Parathyroid adenoma (tissue), 2 donors: Measurements from ENCODE around the gene RNF141.

Experiments used
- H2AFZ ChIP-seq: fragments of 300-600 bp; sonication (generic); one replicate; pipeline ENCODE4 v1.7.0; 2017; ENCODE audit warnings: antibody characterized with exemption, mild to moderate bottlenecking
- H3K27ac ChIP-seq: fragments of 300-600 bp; sonication (generic); one replicate; pipeline ENCODE4 v1.7.0; 2017
- H3K27me3 ChIP-seq: fragments of 300-600 bp; sonication (generic); one replicate; pipeline ENCODE4 v1.7.0; 2017; ENCODE audit warnings: low read length; ENCODE audit not compliant: control insufficient read depth, insufficient read depth
- H3K36me3 ChIP-seq: fragments of 300-600 bp; sonication (generic); one replicate; pipeline ENCODE4 v1.7.0; 2017; ENCODE audit warnings: low read length; ENCODE audit not compliant: control insufficient read depth, insufficient read depth
- H3K4me1 ChIP-seq: fragments of 300-600 bp; sonication (generic); one replicate; pipeline ENCODE4 v1.7.0; 2017; ENCODE audit warnings: control low read depth
- H3K4me2 ChIP-seq: fragments of 300-600 bp; sonication (generic); one replicate; pipeline ENCODE4 v1.7.0; 2017; ENCODE audit warnings: low read length
- H3K4me3 ChIP-seq: fragments of 300-600 bp; sonication (generic); one replicate; pipeline ENCODE4 v1.7.0; 2017; ENCODE audit warnings: low read depth, low read length
- H3K79me2 ChIP-seq: fragments of 300-600 bp; sonication (generic); one replicate; pipeline ENCODE4 v1.7.0; 2017; ENCODE audit warnings: control low read depth
- H3K9ac ChIP-seq: fragments of 300-600 bp; sonication (generic); one replicate; pipeline ENCODE4 v1.7.0; 2017; ENCODE audit warnings: mild to moderate bottlenecking
- H3K9me3 ChIP-seq: fragments of 300-600 bp; sonication (generic); one replicate; pipeline ENCODE4 v1.7.0; 2017; ENCODE audit warnings: low read length; ENCODE audit not compliant: control insufficient read depth
- TF ChIP-seq, protein P1 (sequence below): fragments of 300-600 bp; sonication (generic); IDR thresholded peaks from one replicate; pipeline ENCODE4 v1.7.0; 2017; ENCODE audit warnings: antibody characterized with exemption, mild to moderate bottlenecking
- donor health status: primary hyperparathyroidism.

The RNF141 gene

DNA sequence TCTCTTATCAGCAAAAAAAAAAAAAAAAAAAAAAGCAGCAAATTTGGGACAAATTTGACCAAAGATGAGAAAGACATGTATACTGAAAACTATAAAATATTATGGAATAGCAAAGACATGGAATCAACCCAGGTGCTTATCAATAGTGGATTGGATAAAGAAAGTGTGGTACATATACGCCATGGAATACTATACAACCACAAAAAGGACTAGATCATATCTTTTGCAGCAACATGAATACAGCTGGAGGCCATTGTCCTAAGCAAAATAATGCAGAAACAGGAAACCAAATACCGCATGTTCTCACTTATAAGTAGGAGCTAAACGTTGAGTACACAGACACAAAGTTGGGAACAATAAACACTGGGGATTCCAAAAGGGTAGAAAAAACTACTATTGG, 1.8 kb upstream of the RNF141 start:
- Histone ChIP-seq H3K4me1 (no peaks in the 10 kb centered on the region), H3K79me2 (no peaks in the 10 kb centered on the region), H3K4me2 (no peak overlapping the region), H2AFZ (no peak overlapping the region), H3K9me3 (no peaks in the 10 kb centered on the region), H3K27me3 (no peaks in the 10 kb centered on the region), H3K9ac (no peak overlapping the region), H3K4me3 (no peak overlapping the region), H3K36me3 (no peaks in the 10 kb centered on the region), H3K27ac (no peak overlapping the region)
- TF ChIP-seq, protein P1, sequence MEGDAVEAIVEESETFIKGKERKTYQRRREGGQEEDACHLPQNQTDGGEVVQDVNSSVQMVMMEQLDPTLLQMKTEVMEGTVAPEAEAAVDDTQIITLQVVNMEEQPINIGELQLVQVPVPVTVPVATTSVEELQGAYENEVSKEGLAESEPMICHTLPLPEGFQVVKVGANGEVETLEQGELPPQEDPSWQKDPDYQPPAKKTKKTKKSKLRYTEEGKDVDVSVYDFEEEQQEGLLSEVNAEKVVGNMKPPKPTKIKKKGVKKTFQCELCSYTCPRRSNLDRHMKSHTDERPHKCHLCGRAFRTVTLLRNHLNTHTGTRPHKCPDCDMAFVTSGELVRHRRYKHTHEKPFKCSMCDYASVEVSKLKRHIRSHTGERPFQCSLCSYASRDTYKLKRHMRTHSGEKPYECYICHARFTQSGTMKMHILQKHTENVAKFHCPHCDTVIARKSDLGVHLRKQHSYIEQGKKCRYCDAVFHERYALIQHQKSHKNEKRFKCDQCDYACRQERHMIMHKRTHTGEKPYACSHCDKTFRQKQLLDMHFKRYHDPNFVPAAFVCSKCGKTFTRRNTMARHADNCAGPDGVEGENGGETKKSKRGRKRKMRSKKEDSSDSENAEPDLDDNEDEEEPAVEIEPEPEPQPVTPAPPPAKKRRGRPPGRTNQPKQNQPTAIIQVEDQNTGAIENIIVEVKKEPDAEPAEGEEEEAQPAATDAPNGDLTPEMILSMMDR, result no peak

DNA sequence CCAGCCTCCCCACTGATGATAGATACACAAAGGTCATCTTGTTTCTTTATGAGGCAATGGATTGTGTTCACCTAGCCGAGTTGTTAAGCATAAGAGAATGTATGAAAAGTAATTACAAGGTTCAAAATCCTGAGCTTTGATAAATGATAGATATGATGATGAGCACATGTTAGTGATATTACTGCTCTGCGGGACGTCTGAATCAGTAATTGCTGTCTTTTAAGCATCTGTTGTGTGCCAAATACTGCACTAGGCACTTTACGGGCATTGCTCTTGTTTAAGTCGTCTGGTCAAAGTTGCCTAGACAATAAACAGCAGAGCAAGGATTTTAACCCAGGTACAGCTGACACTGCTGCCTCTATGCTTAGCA, 559 bp upstream of the RNF141 start:
- Histone ChIP-seq H2AFZ (peak overlapping the region; percentile 93), H3K9ac (no peak overlapping the region), H3K79me2 (no peaks in the 10 kb centered on the region), H3K27me3 (no peaks in the 10 kb centered on the region), H3K4me2 (peak overlapping the region; percentile 78), H3K27ac (peak overlapping the region; percentile 82), H3K36me3 (no peaks in the 10 kb centered on the region), H3K9me3 (no peaks in the 10 kb centered on the region), H3K4me1 (no peaks in the 10 kb centered on the region), H3K4me3 (peak overlapping the region; percentile 69)
- TF ChIP-seq, protein P1, result no peak

DNA sequence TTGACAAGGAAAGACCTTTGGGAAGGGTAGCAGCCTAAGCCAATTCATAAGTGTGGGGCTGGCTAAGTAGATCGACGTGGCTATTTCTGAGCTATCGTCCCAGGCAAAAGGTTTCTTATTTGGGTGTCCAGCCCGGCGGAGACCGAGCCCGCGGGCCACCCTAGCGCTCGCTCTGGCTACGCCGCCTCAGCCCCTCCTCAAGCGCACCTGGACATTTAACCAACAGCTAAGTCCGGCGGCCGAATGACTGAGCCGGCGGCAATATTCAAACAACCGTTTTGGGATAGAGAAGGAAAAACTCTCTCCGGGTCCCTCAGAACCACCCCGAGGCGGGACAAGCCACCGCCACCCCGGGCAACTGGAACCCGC, 457 bp downstream of the RNF141 start:
- Histone ChIP-seq H3K36me3 (no peaks in the 10 kb centered on the region), H3K27ac (peak overlapping the region; percentile 82), H3K4me2 (peak overlapping the region; percentile 78), H3K4me1 (no peaks in the 10 kb centered on the region), H3K27me3 (no peaks in the 10 kb centered on the region), H3K9me3 (no peaks in the 10 kb centered on the region), H3K4me3 (peak overlapping the region; percentile 69), H2AFZ (peak overlapping the region; percentile 93), H3K79me2 (no peaks in the 10 kb centered on the region), H3K9ac (peak overlapping the region; percentile 72)
- TF ChIP-seq, protein P1, result no peak

- Histone ChIP-seq H3K27ac (no peak overlapping the region), H3K9me3 (no peaks in the 10 kb centered on the region), H3K9ac (no peak overlapping the region), H3K27me3 (no peaks in the 10 kb centered on the region), H2AFZ (no peak overlapping the region), H3K4me3 (no peak overlapping the region), H3K36me3 (no peaks in the 10 kb centered on the region), H3K4me1 (no peaks in the 10 kb centered on the region), H3K79me2 (no peaks in the 10 kb centered on the region), H3K4me2 (no peak overlapping the region)
- TF ChIP-seq, protein P1, result no peak
Observed at GRCh38 chr11:10539339-10539738, 1.6 kb downstream of the RNF141 start.

GRCh38 chr11:10538924-10539323, 2.1 kb downstream of the RNF141 start:
- H3K27me3 ChIP-seq, result no peaks in the 10 kb centered on the region
- no peak overlapping the region for H3K4me2 ChIP-seq
- no peaks in the 10 kb centered on the region for H3K9me3 ChIP-seq
- no peak overlapping the region for H3K9ac ChIP-seq
- H2AFZ ChIP-seq, result no peak overlapping the region
- H3K27ac ChIP-seq, result no peak overlapping the region
- TF ChIP-seq, protein P1, result no peak
- no peaks in the 10 kb centered on the region for H3K36me3 ChIP-seq
- no peaks in the 10 kb centered on the region for H3K4me1 ChIP-seq
- H3K79me2 ChIP-seq, result no peaks in the 10 kb centered on the region
- H3K4me3 ChIP-seq, result no peak overlapping the region
